ENCODE data around the gene LRRC8D. TPM values are rescaled to one million over a fixed set of nuclear protein-coding genes. Genes with fewer than 3 reads are reported as not detected.

LRRC8D gene
- total and polyA plus RNA-seq, 8 donors: under 0.01 to 13.8 (median 5.2) TPM

DNA sequence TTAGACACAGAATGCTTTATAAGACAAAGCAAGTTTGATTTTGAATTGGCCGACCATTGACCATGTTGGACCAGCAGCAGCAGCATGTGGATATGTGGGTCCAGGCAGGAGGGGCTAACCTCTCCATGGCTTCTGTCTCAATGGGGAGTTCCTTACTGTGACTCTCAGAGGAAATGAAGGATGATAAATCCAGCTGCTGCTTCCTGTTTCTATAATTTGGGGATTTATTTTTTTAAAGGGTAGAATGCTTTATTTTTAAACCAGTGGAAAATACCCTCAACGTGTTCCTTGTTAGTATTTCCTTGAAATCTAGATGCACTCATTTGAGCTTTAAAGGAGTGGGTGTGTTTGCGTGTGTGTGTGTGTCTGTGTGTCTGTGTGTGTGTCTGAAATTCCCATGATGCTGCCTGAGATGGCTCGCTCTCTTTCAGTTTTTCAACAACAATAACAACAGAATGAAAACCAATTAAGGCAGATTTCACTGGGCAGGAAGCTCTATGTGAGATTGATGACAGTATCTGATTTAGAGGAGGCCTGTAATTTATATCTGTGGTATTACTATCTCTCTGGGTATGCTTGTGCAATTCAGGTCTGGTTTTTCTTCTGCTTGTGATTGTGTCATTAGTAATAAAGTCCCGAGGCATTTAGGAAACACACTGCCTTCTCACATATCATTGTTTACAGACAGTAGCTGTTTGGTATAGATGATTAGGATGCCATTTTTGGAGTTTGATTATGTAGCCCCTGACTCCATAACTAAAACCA is 88.0 kb downstream of the LRRC8D start:
- peaks cover 0 to 2% (median 0%) of the 10 kb centered on the region in 4 donors for H3K9me3 ChIP-seq
- TF ChIP-seq POLR2AphosphoS5 (IDR thresholded peaks at IDR 0.05) (no peak), POLR2A (IDR thresholded peaks at IDR 0.05) (no peak), EP300 (IDR thresholded peaks at IDR 0.05) (no peak)
- TF ChIP-seq, protein P1, sequence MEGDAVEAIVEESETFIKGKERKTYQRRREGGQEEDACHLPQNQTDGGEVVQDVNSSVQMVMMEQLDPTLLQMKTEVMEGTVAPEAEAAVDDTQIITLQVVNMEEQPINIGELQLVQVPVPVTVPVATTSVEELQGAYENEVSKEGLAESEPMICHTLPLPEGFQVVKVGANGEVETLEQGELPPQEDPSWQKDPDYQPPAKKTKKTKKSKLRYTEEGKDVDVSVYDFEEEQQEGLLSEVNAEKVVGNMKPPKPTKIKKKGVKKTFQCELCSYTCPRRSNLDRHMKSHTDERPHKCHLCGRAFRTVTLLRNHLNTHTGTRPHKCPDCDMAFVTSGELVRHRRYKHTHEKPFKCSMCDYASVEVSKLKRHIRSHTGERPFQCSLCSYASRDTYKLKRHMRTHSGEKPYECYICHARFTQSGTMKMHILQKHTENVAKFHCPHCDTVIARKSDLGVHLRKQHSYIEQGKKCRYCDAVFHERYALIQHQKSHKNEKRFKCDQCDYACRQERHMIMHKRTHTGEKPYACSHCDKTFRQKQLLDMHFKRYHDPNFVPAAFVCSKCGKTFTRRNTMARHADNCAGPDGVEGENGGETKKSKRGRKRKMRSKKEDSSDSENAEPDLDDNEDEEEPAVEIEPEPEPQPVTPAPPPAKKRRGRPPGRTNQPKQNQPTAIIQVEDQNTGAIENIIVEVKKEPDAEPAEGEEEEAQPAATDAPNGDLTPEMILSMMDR (IDR thresholded peaks at IDR 0.05): no peak
- H3K4me1 ChIP-seq: peaks cover 0 to 44% (median 21%) of the 10 kb centered on the region in 4 donors
- no peak overlapping the region for H3K4me3 ChIP-seq
- H3K36me3 ChIP-seq: no peaks in the 10 kb centered on the region
- peak in 1 of 2 donors; percentile 47 for DNase-seq
- H3K27me3 ChIP-seq: no peaks in the 10 kb centered on the region
- peak overlapping the region in 2 of 5 donors; percentile 33 to 41 for H3K27ac ChIP-seq
- intact Hi-C loops (cut with DNase I; ENCODE audit: low total_unique reads): no loop called here
- WGBS, 5 donors: 49 to 73% (median 65%) methylated on average over 5 of the region's 5 CpGs

DNA sequence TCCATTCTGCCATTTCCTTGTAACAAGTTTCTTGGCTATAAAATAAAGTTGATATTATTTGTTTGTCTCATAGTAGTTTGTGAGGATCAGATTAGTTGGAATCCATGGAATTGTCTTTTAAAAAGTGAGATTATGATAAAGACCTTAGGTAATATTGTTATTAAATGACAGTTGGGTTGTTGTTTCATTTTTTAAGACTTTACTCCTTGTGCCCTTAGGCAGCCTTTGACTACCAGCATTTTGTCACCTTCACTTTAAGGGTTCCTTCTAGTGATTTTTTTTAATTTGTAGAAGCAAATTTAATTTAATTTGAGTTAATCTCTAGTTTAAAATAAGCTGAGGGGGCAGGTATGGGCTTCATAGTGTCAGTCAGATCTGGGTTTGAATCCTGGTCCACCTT is 89.4 kb downstream of the LRRC8D start:
- TF ChIP-seq POLR2AphosphoS5 (IDR thresholded peaks at IDR 0.05) (no peak), POLR2A (IDR thresholded peaks at IDR 0.05) (no peak), EP300 (IDR thresholded peaks at IDR 0.05) (no peak)
- TF ChIP-seq, protein P1 (IDR thresholded peaks at IDR 0.05): no peak
- no peak for DNase-seq
- Histone ChIP-seq H3K4me1 (peaks cover 0 to 37% (median 18%) of the 10 kb centered on the region in 4 donors), H3K27ac (peak overlapping the region in 1 of 5 donors; percentile 1), H3K9me3 (peaks cover 0 to 2% (median 0%) of the 10 kb centered on the region in 4 donors), H3K27me3 (no peaks in the 10 kb centered on the region), H3K4me3 (no peak overlapping the region), H3K36me3 (no peaks in the 10 kb centered on the region)
- intact Hi-C loops (cut with DNase I; ENCODE audit: low total_unique reads): no loop called here

GRCh38 chr1:89910780-89911179 is 89.9 kb downstream of the LRRC8D start:
- no peak for DNase-seq
- H3K4me3 ChIP-seq: no peak overlapping the region
- WGBS, 5 donors: 68 to 85% (median 78%) methylated on average over 2 of the region's 2 CpGs
- intact Hi-C loops (cut with DNase I; ENCODE audit: low total_unique reads): no loop called here
- no peaks in the 10 kb centered on the region for H3K36me3 ChIP-seq
- TF ChIP-seq, protein P1 (IDR thresholded peaks at IDR 0.05): no peak
- TF ChIP-seq POLR2AphosphoS5 (IDR thresholded peaks at IDR 0.05) (no peak), POLR2A (IDR thresholded peaks at IDR 0.05) (no peak), EP300 (IDR thresholded peaks at IDR 0.05) (no peak)
- H3K9me3 ChIP-seq: peaks cover 0 to 2% (median 0%) of the 10 kb centered on the region in 4 donors
- peaks cover 0 to 37% (median 18%) of the 10 kb centered on the region in 4 donors for H3K4me1 ChIP-seq
- peak overlapping the region in 1 of 5 donors; percentile 1 for H3K27ac ChIP-seq
- H3K27me3 ChIP-seq: no peaks in the 10 kb centered on the region

DNA sequence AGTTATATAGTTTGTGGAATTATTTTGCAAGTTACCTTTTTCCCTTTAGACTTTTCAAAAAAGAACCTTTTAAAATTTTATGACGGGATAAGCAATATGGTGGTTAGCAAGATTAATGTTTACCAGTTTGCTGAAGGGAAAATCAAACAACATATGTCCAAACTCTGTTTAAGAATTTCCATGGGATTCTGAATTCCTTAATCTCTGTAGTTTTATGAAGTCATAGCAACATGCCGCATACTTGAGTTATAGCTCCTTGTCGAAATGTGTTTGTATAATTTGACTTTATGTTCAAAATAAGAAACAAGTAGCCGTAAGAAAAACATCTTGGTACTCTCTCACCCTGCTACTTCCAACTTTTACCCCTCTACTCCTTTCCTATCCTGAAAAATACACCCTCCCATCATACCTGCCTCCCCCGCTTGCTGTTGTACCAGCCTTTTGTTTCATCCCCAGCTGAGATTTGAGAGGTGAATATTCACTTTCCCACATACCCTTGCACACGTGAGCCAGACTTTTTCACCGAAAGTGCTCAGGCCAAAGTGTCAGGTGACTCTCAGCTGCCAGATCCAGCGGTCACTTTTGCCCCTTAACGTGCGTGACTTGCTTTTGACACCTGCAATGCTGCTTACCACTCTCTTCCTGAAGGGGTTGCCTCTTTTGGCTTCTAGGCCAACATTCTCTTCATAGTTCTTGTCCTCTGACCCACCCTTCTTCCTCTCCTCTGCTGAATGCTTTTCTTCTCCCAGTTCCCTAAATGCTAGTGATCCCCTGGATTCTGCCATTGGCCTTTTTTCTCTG is 90.6 kb downstream of the LRRC8D start:
- Histone ChIP-seq H3K27me3 (no peaks in the 10 kb centered on the region), H3K9me3 (peaks cover 0 to 2% (median 0%) of the 10 kb centered on the region in 4 donors), H3K36me3 (no peaks in the 10 kb centered on the region), H3K27ac (no peak overlapping the region), H3K4me3 (no peak overlapping the region), H3K4me1 (peaks cover 0 to 33% (median 15%) of the 10 kb centered on the region in 4 donors)
- TF ChIP-seq POLR2A (IDR thresholded peaks at IDR 0.05) (no peak), POLR2AphosphoS5 (IDR thresholded peaks at IDR 0.05) (no peak), EP300 (IDR thresholded peaks at IDR 0.05) (no peak)
- TF ChIP-seq, protein P1 (IDR thresholded peaks at IDR 0.05): no peak
- no peak for DNase-seq
- intact Hi-C loops (cut with DNase I; ENCODE audit: low total_unique reads): no loop called here
- 77 to 93% (median 90%) methylated on average over 10 of the region's 10 CpGs for WGBS, 5 donors

Measured in stomach (tissue), 9 donors.